ENCODE data around the gene CPA4.

CPA4 gene

GRCh38 chr7:130286881-130287280 lies 6.1 kb upstream of the CPA4 start:
- no peak for DNase-seq (ENCODE audit: insufficient read length, low spot score)
- FAIRE-seq: no peak
- no peak for TF ChIP-seq CTCF (IDR thresholded peaks at IDR 0.05; ENCODE audit: insufficient read depth, missing control alignments)

- no peak for TF ChIP-seq CTCF (IDR thresholded peaks at IDR 0.05; ENCODE audit: insufficient read depth, missing control alignments)
- DNase-seq (ENCODE audit: insufficient read length, low spot score) (no peak), FAIRE-seq (no peak)
These were observed 4.8 kb upstream of the CPA4 start for GRCh38 chr7:130288168-130288567.

- FAIRE-seq (no peak), DNase-seq (ENCODE audit: insufficient read length, low spot score) (no peak)
- no peak for TF ChIP-seq CTCF (IDR thresholded peaks at IDR 0.05; ENCODE audit: insufficient read depth, missing control alignments)
These were observed 4.1 kb upstream of the CPA4 start for GRCh38 chr7:130288829-130289228.

- DNase-seq (ENCODE audit: insufficient read length, low spot score): no peak
- no peak for FAIRE-seq
- TF ChIP-seq CTCF (IDR thresholded peaks at IDR 0.05; ENCODE audit: insufficient read depth, missing control alignments): no peak
These were observed 3.5 kb upstream of the CPA4 start for GRCh38 chr7:130289478-130289877.

- DNase-seq (ENCODE audit: insufficient read length, low spot score) (no peak), FAIRE-seq (no peak)
- TF ChIP-seq CTCF (IDR thresholded peaks at IDR 0.05; ENCODE audit: insufficient read depth, missing control alignments): no peak
These were observed 2.2 kb upstream of the CPA4 start for GRCh38 chr7:130290745-130291144.

- FAIRE-seq (no peak), DNase-seq (ENCODE audit: insufficient read length, low spot score) (no peak)
- TF ChIP-seq CTCF (IDR thresholded peaks at IDR 0.05; ENCODE audit: insufficient read depth, missing control alignments): no peak
These were observed 560 bp downstream of the CPA4 start for GRCh38 chr7:130293521-130293920.

GRCh38 chr7:130294314-130294713 lies 1.4 kb downstream of the CPA4 start:
- no peak for TF ChIP-seq CTCF (IDR thresholded peaks at IDR 0.05; ENCODE audit: insufficient read depth, missing control alignments)
- DNase-seq (ENCODE audit: insufficient read length, low spot score): no peak
- no peak for FAIRE-seq

Measured in D721Med (cell line).